Measurements from ENCODE around the gene TBC1D9.

TBC1D9 gene

DNA sequence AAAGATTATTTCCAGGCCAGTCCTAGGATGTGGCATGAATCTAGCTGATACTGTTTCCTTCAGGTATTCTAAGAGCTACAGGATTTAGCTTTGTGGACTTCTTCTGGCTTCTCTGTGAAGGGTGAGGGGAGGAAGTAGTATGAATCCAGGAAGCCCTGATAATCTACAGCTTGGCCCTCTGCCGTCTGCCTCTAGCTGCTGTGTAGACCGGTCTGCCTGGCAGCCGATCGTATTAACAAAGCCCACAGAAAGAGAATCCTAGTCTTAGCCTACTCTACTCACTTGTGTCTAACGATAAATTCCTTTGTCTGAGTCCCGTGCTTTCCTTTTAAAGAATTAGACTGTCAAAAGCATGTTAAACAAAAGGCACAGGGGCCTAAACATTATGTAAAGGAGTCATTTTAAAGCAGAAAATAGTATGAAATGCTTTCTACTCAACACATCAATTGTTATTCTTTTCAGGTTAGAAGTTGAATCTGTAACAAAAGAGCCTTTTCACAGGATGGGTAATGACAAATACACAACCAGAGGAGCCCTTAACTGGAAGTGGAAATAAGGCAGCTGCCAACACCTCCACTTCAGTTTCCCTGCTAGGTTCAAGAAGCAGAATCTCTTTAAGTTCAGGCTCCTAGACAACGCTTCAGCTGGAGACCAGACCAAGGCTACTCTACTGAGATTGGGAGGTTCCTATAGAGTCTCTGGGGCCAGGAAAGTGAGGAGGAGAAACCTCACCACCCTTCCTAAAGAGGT lies 138.5 kb downstream of the TBC1D9 start:
- no peak for DNase-seq (ENCODE audit: low read depth in 2 of 2)

DNA sequence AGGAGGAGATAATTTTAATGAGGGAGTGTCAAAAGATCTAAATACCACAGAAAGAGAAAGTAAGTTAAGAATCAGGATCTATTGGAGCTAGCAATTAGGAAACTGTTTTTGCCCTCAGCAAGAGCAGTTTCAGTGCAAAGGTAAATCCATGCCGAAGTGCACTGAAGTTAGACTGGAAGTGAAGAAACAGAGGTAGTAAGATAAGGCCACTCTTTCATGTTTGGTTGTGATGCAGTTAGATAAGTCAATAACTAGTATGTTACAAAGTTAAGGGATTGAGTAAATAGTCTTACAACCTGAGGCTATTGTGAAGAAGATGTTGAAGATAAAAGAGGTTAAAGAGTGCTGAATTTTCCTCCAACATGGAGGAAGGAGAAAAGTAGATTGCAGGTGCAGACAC lies 140.7 kb downstream of the TBC1D9 start:
- no peak for DNase-seq (ENCODE audit: low read depth in 2 of 2)

DNA sequence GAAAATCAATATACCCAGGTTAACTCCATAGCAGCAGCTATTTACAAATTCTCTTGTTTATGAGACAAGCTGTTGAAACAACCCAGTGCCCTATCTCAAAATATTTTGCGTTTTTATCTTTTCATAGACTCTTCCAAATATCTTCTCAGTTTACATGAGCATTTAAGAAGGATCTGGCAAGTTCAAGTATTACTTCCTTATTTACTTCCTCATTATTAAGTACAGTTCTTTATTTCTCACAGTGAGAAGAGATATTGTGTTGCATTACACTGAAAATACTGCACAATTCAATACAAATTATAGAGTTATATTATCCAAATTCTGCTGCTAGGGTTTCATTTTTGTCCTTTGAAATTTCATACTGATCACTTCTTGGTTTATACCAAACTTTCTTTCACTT lies 143.8 kb downstream of the TBC1D9 start:
- no peak for DNase-seq (ENCODE audit: low read depth in 2 of 2)

DNA sequence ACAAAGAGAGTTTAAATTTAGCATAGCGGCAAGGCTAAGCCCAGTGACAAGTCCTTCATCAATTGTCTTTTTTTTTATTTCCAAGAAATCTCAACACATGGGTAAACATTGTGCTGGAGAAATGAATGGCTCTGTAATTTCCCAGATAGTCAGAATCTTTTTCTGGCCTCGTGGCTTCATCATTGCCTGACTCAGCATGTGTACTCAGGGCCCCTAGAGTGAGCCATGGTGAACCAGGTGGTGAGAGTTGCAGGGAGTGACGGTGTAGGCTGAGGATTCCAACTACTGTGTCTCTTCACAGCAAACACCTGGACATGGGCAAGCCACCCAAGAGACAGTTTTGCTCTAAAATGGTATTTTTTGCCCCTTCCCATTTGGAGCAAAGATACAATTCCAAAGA lies 144.3 kb downstream of the TBC1D9 start:
- no peak for DNase-seq (ENCODE audit: low read depth in 2 of 2)

DNA sequence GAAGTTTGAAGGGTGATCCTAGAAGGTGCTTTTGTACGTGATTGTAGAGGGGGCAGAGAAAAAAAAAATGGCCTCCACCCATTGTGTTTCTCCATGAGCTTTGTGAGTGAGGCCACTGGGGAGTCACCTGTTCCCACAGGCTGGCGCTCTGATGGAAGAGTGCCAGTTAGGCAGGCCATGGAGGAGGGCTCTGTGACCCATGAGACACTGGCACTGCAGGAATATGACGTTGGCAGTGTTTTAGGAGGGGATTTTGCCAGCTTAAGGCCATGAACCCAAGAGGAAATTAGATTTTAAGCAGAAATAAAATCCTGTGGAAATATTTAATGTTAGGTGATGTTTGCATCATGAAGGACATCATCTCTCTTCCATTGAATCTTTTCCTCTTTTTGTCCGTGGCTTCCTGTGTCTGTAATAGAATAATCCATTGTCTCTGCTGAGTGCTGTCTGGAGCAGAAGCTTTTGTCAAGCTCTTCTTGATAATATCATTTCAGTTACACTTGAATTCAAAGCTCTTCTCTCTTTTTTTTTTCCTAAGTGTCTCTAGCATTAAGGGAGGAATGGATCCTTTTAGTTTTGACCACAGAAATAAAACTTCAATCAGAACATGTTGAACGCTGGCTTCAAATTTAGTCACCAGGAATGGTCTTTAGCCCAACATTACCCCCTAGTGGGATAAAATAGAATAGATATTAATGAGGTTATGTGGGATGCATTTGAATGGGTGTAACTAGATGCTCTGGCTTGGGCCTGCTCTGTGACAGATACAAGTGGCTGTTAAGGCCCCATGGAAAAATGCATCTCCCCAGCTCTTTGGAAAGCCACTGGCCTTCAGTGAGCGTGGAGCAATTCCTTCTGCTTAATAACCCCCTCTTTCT lies 146.4 kb downstream of the TBC1D9 start:
- no peak for DNase-seq (ENCODE audit: low read depth in 2 of 2)

DNA sequence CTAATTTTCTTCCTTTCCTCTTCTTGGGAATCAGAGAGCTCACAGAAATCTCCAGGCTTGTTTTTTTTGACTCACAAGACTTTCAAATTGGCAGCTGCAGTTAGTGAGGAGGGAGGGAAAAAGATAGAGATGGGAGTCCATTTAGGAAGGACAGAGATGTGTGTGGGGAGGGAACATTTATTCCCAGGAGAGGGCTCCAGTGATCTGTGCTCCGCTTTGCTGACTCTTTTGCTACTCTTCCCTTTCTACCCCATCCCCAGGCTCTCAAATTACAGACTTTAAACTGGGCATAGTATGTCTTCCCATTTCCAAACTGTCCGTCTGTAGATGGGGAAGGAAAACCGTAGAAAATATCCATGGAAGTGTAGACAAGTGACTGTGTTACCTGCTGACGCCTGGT lies 148.3 kb downstream of the TBC1D9 start:
- no peak for DNase-seq (ENCODE audit: low read depth in 2 of 2)

DNA sequence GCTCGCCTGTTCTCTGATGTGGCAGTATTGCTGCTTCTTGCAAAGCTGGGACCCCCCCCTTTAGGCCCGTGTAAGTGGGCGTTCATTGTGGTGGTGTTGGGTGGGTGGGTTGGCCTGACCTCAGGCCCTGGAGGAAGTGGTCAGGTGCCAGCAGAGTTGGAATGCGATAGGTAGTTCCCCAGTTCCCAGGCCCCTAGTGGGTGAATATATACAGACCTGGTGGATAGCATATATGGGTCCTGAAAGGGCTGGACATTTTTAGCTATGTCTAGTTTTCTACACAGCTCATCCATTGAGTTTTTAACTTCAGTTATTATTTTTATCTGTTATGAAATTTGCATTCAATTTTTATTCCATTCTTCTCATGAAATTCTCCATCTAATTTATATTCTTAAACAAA lies 151.6 kb downstream of the TBC1D9 start:
- DNase-seq (ENCODE audit: low read depth in 2 of 2): no peak

DNA sequence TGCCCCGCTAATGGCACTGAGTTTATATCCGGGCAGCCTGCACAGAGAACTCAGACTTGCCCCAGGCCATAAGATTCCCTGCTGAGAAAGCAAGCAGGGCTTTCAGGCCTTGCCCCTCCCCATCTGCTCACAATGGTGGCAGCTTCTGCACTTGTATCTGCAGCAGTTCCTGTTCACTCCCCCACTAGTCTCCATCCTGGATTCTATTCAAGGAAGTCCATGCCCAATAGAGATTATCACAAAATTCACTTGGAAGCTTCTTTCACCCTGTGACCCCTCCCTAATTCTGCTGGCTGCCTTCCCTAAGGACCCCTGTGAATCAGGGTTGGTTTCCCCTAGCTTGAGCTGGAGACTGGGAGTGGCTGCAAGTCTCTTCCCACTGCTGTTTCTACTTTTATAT lies 152.9 kb downstream of the TBC1D9 start:
- no peak for DNase-seq (ENCODE audit: low read depth in 2 of 2)

DNA sequence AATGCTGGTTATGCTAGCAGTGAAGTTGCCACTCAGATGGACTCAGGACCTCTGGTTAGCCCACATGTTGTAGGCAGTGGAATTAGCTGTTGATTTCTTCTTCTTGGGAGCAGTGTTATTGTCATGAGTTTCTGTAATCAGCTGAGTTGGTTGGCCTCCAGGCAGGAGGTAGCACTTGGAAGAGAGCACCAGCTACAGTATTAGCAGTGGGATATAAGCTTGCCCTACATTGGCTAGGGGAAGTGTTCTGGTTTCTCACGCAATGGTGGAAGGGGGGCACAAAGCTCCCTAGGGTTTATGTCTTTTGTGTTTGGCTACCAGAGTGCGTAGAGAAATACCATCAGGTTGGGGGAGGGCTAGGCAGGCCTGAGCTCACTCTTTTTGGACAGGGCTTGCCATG lies 153.5 kb downstream of the TBC1D9 start:
- no peak for DNase-seq (ENCODE audit: low read depth in 2 of 2)

DNA sequence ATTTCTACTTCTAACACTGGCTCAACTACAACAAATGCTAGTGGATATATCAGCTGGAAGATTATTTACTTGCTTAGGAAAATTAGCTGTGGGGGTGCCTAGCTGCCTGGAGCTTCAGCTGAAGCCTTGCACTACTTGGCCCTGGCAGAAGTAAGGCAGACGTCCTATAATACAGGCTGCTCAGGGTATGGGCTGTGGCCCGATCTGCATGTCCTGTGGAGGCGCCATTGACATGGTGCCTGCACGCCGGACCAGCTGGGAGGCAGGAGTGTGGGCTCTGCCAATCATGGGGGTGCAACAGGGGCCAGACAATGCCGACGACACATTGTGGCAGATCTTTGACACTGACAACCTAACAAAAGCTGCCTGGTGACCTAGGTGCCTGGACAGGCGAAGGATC lies 155.8 kb downstream of the TBC1D9 start:
- no peak for DNase-seq (ENCODE audit: low read depth in 2 of 2)

DNA sequence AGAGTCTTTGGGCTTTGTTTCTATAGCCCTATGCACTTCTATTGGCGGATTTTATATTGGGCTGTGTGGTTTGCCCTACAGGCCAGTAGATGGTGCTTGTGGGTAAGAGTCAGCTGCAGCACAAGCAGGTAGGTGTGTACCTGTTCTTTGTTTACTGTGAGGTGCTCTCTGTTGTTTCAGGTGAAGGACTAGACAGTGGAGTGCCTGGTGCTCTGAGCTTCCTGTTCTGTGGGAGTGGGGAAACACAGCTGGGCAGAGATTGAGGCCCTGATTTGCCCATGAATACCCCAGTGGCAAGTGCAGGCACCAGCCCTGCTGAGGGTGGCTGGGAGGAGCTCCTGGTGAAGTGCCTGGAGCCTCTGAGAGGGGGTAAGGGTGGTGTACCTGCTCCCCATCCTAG lies 161.1 kb downstream of the TBC1D9 start:
- no peak for DNase-seq (ENCODE audit: low read depth in 2 of 2)

DNA sequence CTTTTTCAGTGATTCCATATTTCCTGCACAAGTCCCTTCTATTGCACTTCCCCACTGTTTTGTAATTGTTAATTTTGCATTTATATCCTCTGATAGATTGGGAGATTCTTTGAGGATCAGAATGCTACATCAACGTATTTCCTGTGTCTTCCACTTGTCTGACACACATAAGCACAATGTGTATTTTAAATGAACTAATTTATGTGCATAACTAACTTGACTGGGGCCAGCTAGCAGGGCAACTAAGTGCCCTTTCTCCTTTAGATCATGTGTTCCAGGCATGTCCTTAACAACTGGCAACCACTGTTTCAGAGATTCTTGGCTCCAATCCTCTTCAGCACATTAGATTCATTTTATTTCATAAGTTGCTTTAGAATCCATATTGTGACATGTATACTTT lies 171.7 kb downstream of the TBC1D9 start:
- no peak for DNase-seq (ENCODE audit: low read depth in 2 of 2)

DNA sequence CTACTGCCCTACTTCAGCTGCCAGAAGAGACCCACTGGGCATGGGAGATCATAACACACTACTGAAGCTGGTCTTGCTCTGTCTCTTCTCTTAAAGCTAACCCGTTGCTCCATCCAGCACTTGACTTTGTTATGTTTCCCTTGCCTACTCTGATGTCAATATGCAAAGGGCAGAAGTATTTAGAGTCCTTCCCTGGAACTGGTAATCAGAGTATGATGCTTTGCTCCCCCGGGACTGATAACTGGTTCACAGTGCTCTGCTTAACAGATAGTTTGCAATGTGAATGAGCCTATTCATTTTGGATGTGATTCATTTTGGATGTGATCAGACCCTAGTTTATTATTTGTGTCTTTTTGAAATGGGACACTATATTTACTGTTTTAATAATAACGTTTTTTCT lies 175.1 kb downstream of the TBC1D9 start:
- DNase-seq (ENCODE audit: low read depth in 2 of 2): no peak

DNA sequence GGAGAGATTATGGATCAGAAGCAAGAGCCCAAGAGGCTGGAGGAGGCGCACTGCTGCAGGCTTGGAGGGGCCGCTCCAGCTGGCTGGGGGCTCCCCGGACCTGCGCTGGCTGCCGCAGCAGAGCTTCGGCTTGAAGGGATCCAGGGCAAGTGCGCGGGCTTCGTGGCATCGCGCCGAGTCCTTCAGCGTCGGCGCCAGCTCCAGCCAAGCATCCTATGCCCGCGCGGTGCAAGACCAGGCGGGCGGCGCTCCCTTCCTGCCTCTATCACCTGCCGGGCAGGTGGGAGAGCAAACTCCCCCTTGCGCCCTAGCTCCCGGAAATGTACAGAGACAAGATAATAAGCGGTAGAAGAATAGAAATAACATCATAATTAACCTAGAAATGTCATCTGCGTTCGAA lies 176.9 kb downstream of the TBC1D9 start:
- DNase-seq (ENCODE audit: low read depth in 2 of 2): no peak

DNA sequence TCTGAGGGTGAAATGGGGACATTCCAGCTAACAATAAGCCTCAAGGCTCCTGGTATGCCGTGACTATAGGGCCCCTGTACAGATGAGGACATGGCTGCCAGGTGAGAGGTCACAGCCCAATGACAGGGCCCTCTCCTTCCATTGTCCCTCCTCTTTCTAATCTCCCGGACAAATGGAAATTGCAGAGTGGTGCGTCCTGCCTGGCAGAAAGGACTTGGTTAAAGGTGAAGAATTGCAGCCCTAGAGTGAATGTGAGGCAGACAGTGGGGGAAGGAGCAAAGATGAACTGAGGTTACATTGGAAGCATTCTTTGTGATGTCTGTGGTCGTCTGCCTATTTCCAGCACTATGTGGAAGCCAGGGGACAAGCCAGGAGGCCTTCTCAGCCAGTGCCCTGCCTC lies 180.7 kb downstream of the TBC1D9 start:
- DNase-seq (ENCODE audit: low read depth in 2 of 2): no peak

DNA sequence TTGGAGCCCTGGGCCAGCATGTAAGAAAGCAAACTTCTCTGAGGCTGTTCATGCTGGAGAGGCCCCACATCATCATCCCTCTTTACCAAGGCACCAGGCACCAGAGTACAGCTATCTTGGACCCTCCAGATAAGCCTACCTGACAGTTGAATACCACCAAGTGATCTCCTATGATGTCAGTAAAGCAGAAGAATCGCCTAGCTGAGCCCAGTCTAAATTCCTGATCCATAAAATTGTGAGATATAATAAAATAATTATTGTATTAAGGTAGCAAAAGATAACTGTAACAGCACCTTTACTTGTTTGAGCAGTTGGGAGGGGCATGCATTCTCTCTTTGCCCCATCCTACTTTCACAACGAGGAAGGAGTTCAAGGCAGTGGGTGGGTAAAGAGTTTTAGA lies 184.6 kb downstream of the TBC1D9 start:
- DNase-seq (ENCODE audit: low read depth in 2 of 2): no peak

Data from stimulated activated CD8-positive, alpha-beta memory T cell treated with anti-CD3 and anti-CD28 coated beads, Interleukin-7, amount 100 ng/mL, for 1 hour (primary cell).